SK-N-SH treated with all-trans-retinoic acid at 6 μM for 48 hours (cell line): ENCODE results near the gene RIPOR2.
A peak's percentile ranks its signal among the peaks of the same experiment; 100 is the strongest.

ENCODE experiments used
- ATAC-seq: fragments of 200-7000 bp; cut with Tn5 transposase; 3 replicates; pipeline ENCODE4 v1.9.1; 2020; ENCODE audit warnings: mild to moderate bottlenecking, moderate library complexity
- ARNTL ChIP-seq: fragments of 450-650 bp; formaldehyde crosslinking; IDR thresholded peaks from 2 replicates; pipeline ENCODE4 v1.5.0; 2020; ENCODE audit warnings: low read depth, mild to moderate bottlenecking, moderate library complexity, borderline replicate concordance
- BACH2 ChIP-seq: fragments of 250-450 bp; sonication (Bioruptor Pico); IDR thresholded peaks from 2 replicates; pipeline ENCODE4 v1.9.0; 2021; ENCODE audit warnings: mild to moderate bottlenecking, borderline replicate concordance
- CSDC2 ChIP-seq: fragments of 250-450 bp; sonication (Bioruptor Pico); IDR thresholded peaks from 2 replicates; pipeline ENCODE4 v1.5.0; 2020; ENCODE audit warnings: mild to moderate bottlenecking, moderate library complexity
- CSRNP3 ChIP-seq: fragments of 250-450 bp; sonication (Bioruptor Pico); IDR thresholded peaks from 2 replicates; pipeline ENCODE4 v1.5.1; 2021; ENCODE audit warnings: mild to moderate bottlenecking, moderate library complexity
- ESRRG ChIP-seq: fragments of 250-450 bp; sonication (Bioruptor Pico); IDR thresholded peaks from 2 replicates; pipeline ENCODE4 v1.6.1; 2021; ENCODE audit warnings: mild to moderate bottlenecking
- GLIS3 ChIP-seq: fragments of 250-450 bp; sonication (Bioruptor Pico); IDR thresholded peaks from 2 replicates; pipeline ENCODE4 v1.5.0; 2020; ENCODE audit warnings: mild to moderate bottlenecking, moderate library complexity
- ISL1 ChIP-seq: fragments of 250-450 bp; sonication (Bioruptor Pico); IDR thresholded peaks from 2 replicates; pipeline ENCODE4 v2.1.2; 2022; ENCODE audit warnings: mild to moderate bottlenecking, moderate library complexity
- OSR1 ChIP-seq: fragments of 250-450 bp; sonication (Bioruptor Pico); IDR thresholded peaks from 2 replicates; pipeline ENCODE4 v1.8.0; 2022; ENCODE audit warnings: moderate library complexity, mild to moderate bottlenecking, inconsistent platforms
- PATZ1 ChIP-seq: fragments of 250-450 bp; sonication (Bioruptor Pico); IDR thresholded peaks from 2 replicates; pipeline ENCODE4 v1.8.0; 2020; ENCODE audit warnings: mild to moderate bottlenecking, moderate library complexity, borderline replicate concordance
- POU6F1 ChIP-seq: fragments of 250-450 bp; sonication (Bioruptor Pico); IDR thresholded peaks from 2 replicates; pipeline ENCODE4 v1.8.0; 2021; ENCODE audit warnings: low read depth, mild to moderate bottlenecking, moderate library complexity, borderline replicate concordance
- PPARA ChIP-seq: fragments of 250-450 bp; sonication (Bioruptor Pico); IDR thresholded peaks from 2 replicates; pipeline ENCODE4 v1.5.0; 2020; ENCODE audit warnings: mild to moderate bottlenecking, borderline replicate concordance
- RARB ChIP-seq: fragments of 250-450 bp; sonication (Bioruptor Pico); IDR thresholded peaks from 2 replicates; pipeline ENCODE4 v1.8.0; 2021; ENCODE audit warnings: mild to moderate bottlenecking, moderate library complexity
- SNAI2 ChIP-seq: fragments of 250-450 bp; sonication (Bioruptor Pico); IDR thresholded peaks from 2 replicates; pipeline ENCODE4 v1.5.0; 2020; ENCODE audit warnings: mild to moderate bottlenecking, moderate library complexity
- TCF4 ChIP-seq: fragments of 250-450 bp; sonication (Bioruptor Pico); IDR thresholded peaks from 2 replicates; pipeline ENCODE4 v1.8.0; 2021; ENCODE audit warnings: mild to moderate bottlenecking, moderate library complexity, borderline replicate concordance
- TOX ChIP-seq: fragments of 250-450 bp; sonication (Bioruptor Pico); IDR thresholded peaks from 2 replicates; pipeline ENCODE4 v1.8.0; 2021; ENCODE audit warnings: mild to moderate bottlenecking, moderate library complexity, borderline replicate concordance
- TSHZ2 ChIP-seq: fragments of 250-450 bp; sonication (Bioruptor Pico); IDR thresholded peaks from 2 replicates; pipeline ENCODE4 v1.5.0; 2020; ENCODE audit warnings: mild to moderate bottlenecking, moderate library complexity
- ZC3H10 ChIP-seq: fragments of 250-450 bp; sonication (Bioruptor Pico); IDR thresholded peaks from 2 replicates; pipeline ENCODE4 v1.5.1; 2021; ENCODE audit warnings: mild to moderate bottlenecking, moderate library complexity
- ZFP3 ChIP-seq: fragments of 250-450 bp; sonication (Bioruptor Pico); IDR thresholded peaks from 2 replicates; pipeline ENCODE4 v1.5.0; 2020; ENCODE audit warnings: mild to moderate bottlenecking, moderate library complexity
- ZNF70 ChIP-seq: fragments of 450-650 bp; formaldehyde crosslinking; IDR thresholded peaks from 2 replicates; pipeline ENCODE4 v1.5.0; 2020; ENCODE audit warnings: mild to moderate bottlenecking, moderate library complexity
- ZNF8 ChIP-seq: fragments of 450-650 bp; formaldehyde crosslinking; IDR thresholded peaks from 2 replicates; pipeline ENCODE4 v1.5.0; 2020; ENCODE audit warnings: mild to moderate bottlenecking, moderate library complexity

Gene RIPOR2

GRCh38 chr6:24865161-24865560 is 70.6 kb downstream of the RIPOR2 start:
- TF ChIP-seq PPARA (CRISPR knock-in tag) (no peak), BACH2 (CRISPR knock-in tag) (no peak), SNAI2 (no peak), CSDC2 (CRISPR knock-in tag) (no peak), OSR1 (no peak), POU6F1 (CRISPR knock-in tag) (no peak), ZFP3 (CRISPR knock-in tag) (no peak), ZNF8 (no peak), GLIS3 (CRISPR knock-in tag) (no peak), ZC3H10 (CRISPR knock-in tag) (no peak), ISL1 (CRISPR knock-in tag) (no peak), CSRNP3 (CRISPR knock-in tag) (no peak), ARNTL (CRISPR knock-in tag) (no peak)
- ATAC-seq: no peak

GRCh38 chr6:24864343-24864742 is 71.4 kb downstream of the RIPOR2 start:
- ATAC-seq: peak; percentile 87
- TF ChIP-seq ESRRG (CRISPR knock-in tag) (no peak), BACH2 (CRISPR knock-in tag) (no peak), PPARA (CRISPR knock-in tag) (no peak), PATZ1 (CRISPR knock-in tag) (no peak)
- TF ChIP-seq, all 23 proteins: peak for 0

- TF ChIP-seq RARB (no peak), TCF4 (CRISPR knock-in tag) (no peak), TSHZ2 (CRISPR knock-in tag) (no peak)
- TF ChIP-seq, all 23 proteins: peak for 0
- ATAC-seq: no peak
These were observed 73.8 kb downstream of the RIPOR2 start for GRCh38 chr6:24861934-24862333.

GRCh38 chr6:24859608-24860200 is 76.1 kb downstream of the RIPOR2 start:
- no peak for ATAC-seq
- TF ChIP-seq ISL1 (CRISPR knock-in tag): no peak
- no peak for TF ChIP-seq ZC3H10 (CRISPR knock-in tag)
- TF ChIP-seq TSHZ2 (CRISPR knock-in tag): no peak
- TF ChIP-seq CSDC2 (CRISPR knock-in tag): no peak
- no peak for TF ChIP-seq PPARA (CRISPR knock-in tag)
- TF ChIP-seq POU6F1 (CRISPR knock-in tag): no peak
- TF ChIP-seq ZNF70 (CRISPR knock-in tag): no peak
- TF ChIP-seq TOX (CRISPR knock-in tag): no peak
